GM13977 (cell line): ENCODE results near the gene POLR3G.

Experiments
- DNase-seq: peaks from one replicate; pipeline ENCODE4 v3.0.0; 2012; ENCODE audit warnings: low spot score
- CTCF ChIP-seq: IDR thresholded peaks from 2 replicates; pipeline ENCODE4 v1.5.1; 2012; ENCODE audit warnings: mild to moderate bottlenecking, control low read depth; ENCODE audit not compliant: insufficient read depth; ENCODE audit errors: extremely low read depth, missing control alignments
- in situ Hi-C: fragments of 300-500 bp; cut with MboI; formaldehyde crosslinking; loops from one replicate; pipeline ENCODE4 v1.12.0; 2022; ENCODE audit warnings: low sequenced_read_pairs, low pct_unique_long_range_greater_than_20kb, mixed read lengths, inconsistent platforms; ENCODE audit not compliant: unreplicated experiment

POLR3G gene

DNA sequence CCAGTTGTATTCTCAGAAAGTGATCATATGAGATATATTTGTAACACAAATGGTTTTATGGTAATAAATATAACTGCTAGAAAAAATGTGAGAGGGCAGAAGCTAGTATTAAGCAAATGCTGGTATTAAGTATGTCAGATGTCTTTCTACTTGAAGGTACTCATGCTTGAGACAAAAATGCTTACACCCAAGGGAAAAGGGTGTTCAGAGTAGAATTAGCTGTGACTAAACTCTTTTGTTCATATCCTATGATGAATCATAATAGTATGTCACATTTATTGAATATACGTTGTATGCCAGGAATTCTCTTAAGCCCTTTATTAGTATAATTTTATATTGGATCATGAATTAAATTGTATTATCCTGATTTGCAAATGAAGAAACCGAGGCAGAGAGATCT is 86.1 kb downstream of the POLR3G start:
- DNase-seq = no peak
- TF ChIP-seq CTCF = no peak
- in situ Hi-C loops = no loop called here

- no peak for TF ChIP-seq CTCF
- in situ Hi-C loops = no loop called here
- DNase-seq = no peak
These were observed 87.1 kb downstream of the POLR3G start for GRCh38 chr5:90561766-90562165.

DNA sequence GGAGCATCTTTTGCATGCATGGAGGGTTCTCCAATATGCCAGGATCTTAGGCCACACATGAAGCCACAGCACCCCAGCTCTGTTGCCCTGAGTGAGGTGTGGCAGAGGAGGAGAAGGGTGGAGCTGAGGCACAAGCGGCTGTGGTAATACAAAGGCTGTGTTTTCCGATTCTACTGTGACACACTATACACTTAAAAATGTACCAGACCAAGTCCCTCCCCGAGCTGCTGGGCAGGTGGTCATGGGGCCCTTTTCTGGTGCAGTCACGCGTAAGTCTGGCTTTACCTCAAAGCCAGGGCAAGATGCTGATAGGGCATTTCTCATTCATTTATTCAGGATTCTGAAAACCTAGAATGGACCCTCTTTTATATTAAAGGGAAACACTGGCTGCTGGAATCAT is 87.7 kb downstream of the POLR3G start:
- in situ Hi-C loops = no loop called here
- no peak for TF ChIP-seq CTCF
- no peak for DNase-seq

- no peak for DNase-seq
- in situ Hi-C loops = no loop called here
- TF ChIP-seq CTCF = no peak
These were observed 88.4 kb downstream of the POLR3G start for GRCh38 chr5:90563108-90563507.
